MM.1S (cell line): ENCODE measurements around the gene CNNM2.

Experiments
- DNase-seq: peaks from one replicate; pipeline ENCODE4 v3.0.0-alpha.2; 2015
- H2AFZ ChIP-seq: fragments of 300-600 bp; sonication (generic); 2 replicates; pipeline ENCODE4 v1.6.0; 2016; ENCODE audit warnings: antibody characterized with exemption, low read length
- H3F3A ChIP-seq: fragments of 300-600 bp; sonication (generic); 2 replicates; pipeline ENCODE4 v1.6.1; 2016; ENCODE audit warnings: mild to moderate bottlenecking, antibody characterized with exemption, low read length, moderate library complexity, mixed read lengths; ENCODE audit not compliant: insufficient read depth
- H3K27ac ChIP-seq: fragments of 300-600 bp; sonication (generic); 2 replicates; pipeline ENCODE4 v1.5.1; 2016; ENCODE audit warnings: mild to moderate bottlenecking, low read length
- H3K27me3 ChIP-seq: fragments of 300-600 bp; sonication (generic); replicated peaks from 2 replicates; pipeline ENCODE4 v1.6.0; 2016; ENCODE audit warnings: low read length; ENCODE audit not compliant: insufficient read depth
- H3K36me3 ChIP-seq: fragments of 300-600 bp; sonication (generic); replicated peaks from 2 replicates; pipeline ENCODE4 v1.6.1; 2016; ENCODE audit warnings: mild to moderate bottlenecking, low read length, mixed read lengths; ENCODE audit not compliant: insufficient read depth
- H3K4me1 ChIP-seq: fragments of 300-600 bp; sonication (generic); 2 replicates; pipeline ENCODE4 v1.6.1; 2016; ENCODE audit warnings: low read length, mixed read lengths
- H3K4me2 ChIP-seq: fragments of 300-600 bp; sonication (generic); 2 replicates; pipeline ENCODE4 v1.6.0; 2016; ENCODE audit warnings: low read depth, low read length
- H3K4me3 ChIP-seq: fragments of 300-600 bp; sonication (generic); 2 replicates; pipeline ENCODE4 v1.5.1; 2016; ENCODE audit warnings: low read length, mixed read lengths
- H3K79me2 ChIP-seq: fragments of 300-600 bp; sonication (generic); 2 replicates; pipeline ENCODE4 v1.6.1; 2016; ENCODE audit warnings: mixed run types, low read length, mixed read lengths
- H3K9ac ChIP-seq: fragments of 300-600 bp; sonication (generic); 2 replicates; pipeline ENCODE4 v1.6.1; 2016; ENCODE audit warnings: low read length, mixed read lengths
- H3K9me2 ChIP-seq: fragments of 300-600 bp; sonication (generic); replicated peaks from 2 replicates; pipeline ENCODE4 v1.6.1; 2016; ENCODE audit warnings: mild to moderate bottlenecking, low read length, mixed read lengths; ENCODE audit not compliant: insufficient read depth
- H3K9me3 ChIP-seq: fragments of 300-600 bp; sonication (generic); replicated peaks from 2 replicates; pipeline ENCODE4 v1.6.1; 2016; ENCODE audit warnings: mild to moderate bottlenecking, low read length, mixed read lengths; ENCODE audit not compliant: insufficient read depth
- H4K20me1 ChIP-seq: fragments of 300-600 bp; sonication (generic); 2 replicates; pipeline ENCODE4 v1.6.1; 2016; ENCODE audit warnings: mild to moderate bottlenecking, low read length, moderate library complexity, mixed read lengths; ENCODE audit not compliant: insufficient read depth
- EZH2 ChIP-seq: fragments of 300-600 bp; sonication (generic); optimal IDR thresholded peaks from 2 replicates; pipeline ENCODE3; 2017; ENCODE audit warnings: low read depth, mild to moderate bottlenecking, antibody characterized with exemption, low read length, mixed read lengths
- EZH2phosphoT487 ChIP-seq: fragments of 300-600 bp; sonication (generic); IDR thresholded peaks from 2 replicates; pipeline ENCODE4 v1.6.1; 2018; ENCODE audit warnings: antibody characterized with exemption, low read length
- TF ChIP-seq, protein P1 (sequence below): fragments of 300-600 bp; sonication (generic); IDR thresholded peaks from 2 replicates; pipeline ENCODE4 v1.5.1; 2016; ENCODE audit warnings: antibody characterized with exemption, low read length, mixed read lengths

The CNNM2 gene

GRCh38 chr10:103072276-103072675, 154.2 kb downstream of the CNNM2 start:
- H3K4me2 ChIP-seq: no peak overlapping the region
- H3F3A ChIP-seq: peaks cover 5% of the 10 kb centered on the region
- no peaks in the 10 kb centered on the region for H3K9me3 ChIP-seq
- no peaks in the 10 kb centered on the region for H3K79me2 ChIP-seq
- H3K4me3 ChIP-seq: no peak overlapping the region
- H4K20me1 ChIP-seq: no peaks in the 10 kb centered on the region
- H3K9ac ChIP-seq: no peak overlapping the region
- H3K27me3 ChIP-seq: no peaks in the 10 kb centered on the region
- no peak overlapping the region for H3K27ac ChIP-seq
- peaks cover 28% of the 10 kb centered on the region for H3K4me1 ChIP-seq
- H2AFZ ChIP-seq: no peak overlapping the region
- TF ChIP-seq EZH2phosphoT487: no peak
- TF ChIP-seq, protein P1, sequence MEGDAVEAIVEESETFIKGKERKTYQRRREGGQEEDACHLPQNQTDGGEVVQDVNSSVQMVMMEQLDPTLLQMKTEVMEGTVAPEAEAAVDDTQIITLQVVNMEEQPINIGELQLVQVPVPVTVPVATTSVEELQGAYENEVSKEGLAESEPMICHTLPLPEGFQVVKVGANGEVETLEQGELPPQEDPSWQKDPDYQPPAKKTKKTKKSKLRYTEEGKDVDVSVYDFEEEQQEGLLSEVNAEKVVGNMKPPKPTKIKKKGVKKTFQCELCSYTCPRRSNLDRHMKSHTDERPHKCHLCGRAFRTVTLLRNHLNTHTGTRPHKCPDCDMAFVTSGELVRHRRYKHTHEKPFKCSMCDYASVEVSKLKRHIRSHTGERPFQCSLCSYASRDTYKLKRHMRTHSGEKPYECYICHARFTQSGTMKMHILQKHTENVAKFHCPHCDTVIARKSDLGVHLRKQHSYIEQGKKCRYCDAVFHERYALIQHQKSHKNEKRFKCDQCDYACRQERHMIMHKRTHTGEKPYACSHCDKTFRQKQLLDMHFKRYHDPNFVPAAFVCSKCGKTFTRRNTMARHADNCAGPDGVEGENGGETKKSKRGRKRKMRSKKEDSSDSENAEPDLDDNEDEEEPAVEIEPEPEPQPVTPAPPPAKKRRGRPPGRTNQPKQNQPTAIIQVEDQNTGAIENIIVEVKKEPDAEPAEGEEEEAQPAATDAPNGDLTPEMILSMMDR: no peak
- no peak for TF ChIP-seq EZH2
- H3K9me2 ChIP-seq: no peaks in the 10 kb centered on the region
- H3K36me3 ChIP-seq: no peaks in the 10 kb centered on the region
- DNase-seq: no peak

- Histone ChIP-seq H4K20me1 (no peaks in the 10 kb centered on the region), H3K79me2 (no peaks in the 10 kb centered on the region), H3K9me2 (no peaks in the 10 kb centered on the region), H2AFZ (no peak overlapping the region), H3K4me3 (no peak overlapping the region), H3K27ac (no peak overlapping the region), H3K4me2 (no peak overlapping the region), H3F3A (peaks cover 5% of the 10 kb centered on the region), H3K9ac (no peak overlapping the region), H3K36me3 (no peaks in the 10 kb centered on the region), H3K9me3 (no peaks in the 10 kb centered on the region), H3K4me1 (peaks cover 22% of the 10 kb centered on the region), H3K27me3 (no peaks in the 10 kb centered on the region)
- DNase-seq: no peak
- TF ChIP-seq EZH2phosphoT487 (no peak), EZH2 (no peak)
- TF ChIP-seq, protein P1: no peak
Measured at GRCh38 chr10:103072891-103073290, 154.8 kb downstream of the CNNM2 start.

- H4K20me1 ChIP-seq: no peaks in the 10 kb centered on the region
- H3K4me2 ChIP-seq: no peak overlapping the region
- no peak overlapping the region for H3K4me3 ChIP-seq
- H3K79me2 ChIP-seq: no peaks in the 10 kb centered on the region
- H3K27me3 ChIP-seq: no peaks in the 10 kb centered on the region
- TF ChIP-seq EZH2 (no peak), EZH2phosphoT487 (no peak)
- TF ChIP-seq, protein P1: no peak
- no peaks in the 10 kb centered on the region for H3K9me3 ChIP-seq
- no peak overlapping the region for H3K27ac ChIP-seq
- H3K9ac ChIP-seq: no peak overlapping the region
- no peak overlapping the region for H2AFZ ChIP-seq
- H3K36me3 ChIP-seq: no peaks in the 10 kb centered on the region
- DNase-seq: no peak
- H3K4me1 ChIP-seq: no peaks in the 10 kb centered on the region
- no peaks in the 10 kb centered on the region for H3F3A ChIP-seq
- no peaks in the 10 kb centered on the region for H3K9me2 ChIP-seq
Measured at GRCh38 chr10:103077020-103077419, 158.9 kb downstream of the CNNM2 start.
